Neutrophil (primary cell): ENCODE data around the gene ST7.
"Not testable (repeated sequence)": the region's sequence is repeated elsewhere in the genome, so short reads cannot be mapped to it uniquely, and the experiment has no call there.

Source experiments
- H3K27ac ChIP-seq: fragments of 200-600 bp; sonication (generic); 2 replicates; pipeline ENCODE4 v1.5.1; 2016; ENCODE audit warnings: mild to moderate bottlenecking, moderate library complexity
- H3K27me3 ChIP-seq: fragments of 200-600 bp; sonication (generic); 2 replicates; pipeline ENCODE4 v1.6.0; 2016; ENCODE audit warnings: mild to moderate bottlenecking
- H3K36me3 ChIP-seq: fragments of 200-600 bp; sonication (generic); 2 replicates; pipeline ENCODE4 v1.5.1; 2017
- H3K4me1 ChIP-seq, 2 experiments: fragments of 200-600 bp in 1 of 2; sonication (generic) in 1 of 2; 1 replicate in 1 of 2; 2 replicates in 1 of 2; pipeline versions ENCODE4 v1.5.1 to v1.6.1; 2013 to 2016; ENCODE audit warnings: low read depth in 1 of 2, low read length in 1 of 2, mild to moderate bottlenecking in 1 of 2, moderate library complexity in 1 of 2; ENCODE audit not compliant: control insufficient read depth in 1 of 2, insufficient read depth in 1 of 2
- H3K4me3 ChIP-seq, 2 experiments: fragments of 200-600 bp in 1 of 2; sonication (generic) in 1 of 2; 1 replicate in 1 of 2; 2 replicates in 1 of 2; pipeline ENCODE4 v1.5.1; 2013 to 2016; ENCODE audit warnings: low read depth in 1 of 2, low read length in 1 of 2, mild to moderate bottlenecking in 1 of 2, moderate library complexity in 1 of 2
- H3K9me3 ChIP-seq: fragments of 200-600 bp; sonication (generic); 2 replicates; pipeline ENCODE4 v1.5.1; 2016
- TF ChIP-seq, protein P1 (sequence below): fragments of 200-600 bp; sonication (generic); IDR thresholded peaks from 2 replicates; pipeline ENCODE4 v1.5.1; 2016; ENCODE audit warnings: antibody characterized with exemption

Gene ST7

DNA sequence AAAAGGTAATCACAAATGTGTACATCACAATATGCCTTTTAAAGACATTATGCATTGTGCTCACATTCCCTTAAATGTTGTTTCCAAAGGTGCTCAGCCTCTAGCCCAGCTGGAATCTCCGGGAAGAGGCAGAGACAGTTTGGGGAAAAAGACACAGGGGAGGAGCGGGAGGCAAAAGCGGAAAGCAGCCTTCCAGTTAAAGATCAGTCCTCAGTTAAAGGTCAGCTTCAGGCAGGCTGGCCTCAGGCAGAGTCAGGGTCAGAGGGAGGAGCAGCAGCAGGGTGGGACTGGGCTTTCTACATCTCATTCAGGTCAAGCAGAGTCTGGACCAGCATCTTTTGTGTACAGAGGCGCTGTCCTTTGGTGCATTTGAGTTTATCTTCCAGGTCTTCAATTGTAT lies 18.6 kb downstream of the ST7 start:
- H3K4me1 ChIP-seq, result peaks cover 0 to 13% of the 10 kb centered on the region in 2 experiments
- TF ChIP-seq, protein P1, sequence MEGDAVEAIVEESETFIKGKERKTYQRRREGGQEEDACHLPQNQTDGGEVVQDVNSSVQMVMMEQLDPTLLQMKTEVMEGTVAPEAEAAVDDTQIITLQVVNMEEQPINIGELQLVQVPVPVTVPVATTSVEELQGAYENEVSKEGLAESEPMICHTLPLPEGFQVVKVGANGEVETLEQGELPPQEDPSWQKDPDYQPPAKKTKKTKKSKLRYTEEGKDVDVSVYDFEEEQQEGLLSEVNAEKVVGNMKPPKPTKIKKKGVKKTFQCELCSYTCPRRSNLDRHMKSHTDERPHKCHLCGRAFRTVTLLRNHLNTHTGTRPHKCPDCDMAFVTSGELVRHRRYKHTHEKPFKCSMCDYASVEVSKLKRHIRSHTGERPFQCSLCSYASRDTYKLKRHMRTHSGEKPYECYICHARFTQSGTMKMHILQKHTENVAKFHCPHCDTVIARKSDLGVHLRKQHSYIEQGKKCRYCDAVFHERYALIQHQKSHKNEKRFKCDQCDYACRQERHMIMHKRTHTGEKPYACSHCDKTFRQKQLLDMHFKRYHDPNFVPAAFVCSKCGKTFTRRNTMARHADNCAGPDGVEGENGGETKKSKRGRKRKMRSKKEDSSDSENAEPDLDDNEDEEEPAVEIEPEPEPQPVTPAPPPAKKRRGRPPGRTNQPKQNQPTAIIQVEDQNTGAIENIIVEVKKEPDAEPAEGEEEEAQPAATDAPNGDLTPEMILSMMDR, result no peak
- H3K27ac ChIP-seq, result no peak overlapping the region
- no peaks in the 10 kb centered on the region for H3K9me3 ChIP-seq
- H3K4me3 ChIP-seq, result no peak overlapping the region
- H3K27me3 ChIP-seq, result no peaks in the 10 kb centered on the region
- no peaks in the 10 kb centered on the region for H3K36me3 ChIP-seq

DNA sequence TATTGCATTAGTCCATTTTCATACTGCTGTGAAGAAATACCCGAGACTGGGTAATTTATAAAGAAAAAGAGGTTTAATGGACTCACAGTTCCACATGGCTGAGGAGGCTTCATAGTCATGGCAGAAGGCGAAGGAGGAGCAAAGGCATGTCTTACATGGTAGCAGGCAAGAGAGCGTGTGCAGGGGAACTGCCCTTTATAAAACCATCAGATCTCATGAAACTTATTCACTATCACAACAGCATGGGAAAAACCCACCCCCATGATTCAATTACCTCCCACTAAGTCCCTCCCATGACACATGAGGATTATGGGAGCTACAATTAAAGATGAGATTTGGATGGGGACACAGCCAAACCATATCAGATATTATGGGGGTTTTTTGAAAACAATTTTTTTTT lies 21.7 kb downstream of the ST7 start:
- H3K4me3 ChIP-seq, H3K36me3 ChIP-seq, H3K4me1 ChIP-seq, H3K9me3 ChIP-seq, H3K27me3 ChIP-seq, H3K27ac ChIP-seq: not testable (repeated sequence)

DNA sequence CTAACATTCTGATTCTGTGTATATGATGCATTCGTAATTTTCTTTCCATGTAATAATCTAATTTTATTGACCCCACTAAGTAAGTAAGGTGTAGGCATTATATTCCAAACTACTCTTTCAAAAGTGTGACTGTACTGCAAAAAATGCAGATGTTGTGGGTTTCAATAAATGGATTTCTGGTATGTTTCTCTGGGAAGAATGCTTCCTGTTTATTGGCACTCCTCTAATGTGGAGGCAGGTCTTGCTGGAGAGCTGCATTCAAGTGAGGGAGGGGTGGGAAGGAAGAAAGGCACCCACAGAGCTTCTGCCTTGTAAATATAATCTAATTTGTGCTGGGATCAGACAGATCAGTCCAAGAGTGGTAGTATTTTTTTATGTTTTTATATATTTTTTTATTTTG lies 23.9 kb downstream of the ST7 start:
- TF ChIP-seq, protein P1, result no peak
- no peak overlapping the region for H3K27ac ChIP-seq
- H3K4me1 ChIP-seq, result peaks cover 0 to 4% of the 10 kb centered on the region in 2 experiments
- no peaks in the 10 kb centered on the region for H3K36me3 ChIP-seq
- H3K4me3 ChIP-seq, result no peak overlapping the region
- H3K27me3 ChIP-seq, result no peaks in the 10 kb centered on the region
- H3K9me3 ChIP-seq, result no peaks in the 10 kb centered on the region

DNA sequence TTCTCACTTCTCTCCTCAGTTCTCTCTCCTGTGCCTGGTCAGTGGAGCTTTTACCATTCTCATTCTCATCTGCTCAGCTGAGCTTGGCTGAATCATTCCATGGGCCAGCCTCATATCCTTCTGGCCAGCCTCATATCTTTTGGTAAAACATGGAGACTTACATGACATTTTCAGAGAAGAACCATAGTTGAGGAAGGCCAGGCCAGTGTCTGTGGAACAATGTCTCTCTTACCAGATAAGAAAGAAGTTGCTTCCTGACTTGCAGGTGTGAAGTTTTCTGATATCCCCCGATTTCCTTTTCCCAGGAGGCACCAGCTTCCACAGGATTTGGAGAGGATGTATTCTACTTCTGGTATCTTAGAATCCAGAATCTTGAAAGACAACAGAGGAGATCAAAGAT lies 24.7 kb downstream of the ST7 start:
- no peaks in the 10 kb centered on the region for H3K27me3 ChIP-seq
- H3K9me3 ChIP-seq, result no peaks in the 10 kb centered on the region
- TF ChIP-seq, protein P1, result no peak
- no peak overlapping the region for H3K27ac ChIP-seq
- no peak overlapping the region for H3K4me3 ChIP-seq
- no peaks in the 10 kb centered on the region for H3K36me3 ChIP-seq
- H3K4me1 ChIP-seq, result peaks cover 0 to 4% of the 10 kb centered on the region in 2 experiments

DNA sequence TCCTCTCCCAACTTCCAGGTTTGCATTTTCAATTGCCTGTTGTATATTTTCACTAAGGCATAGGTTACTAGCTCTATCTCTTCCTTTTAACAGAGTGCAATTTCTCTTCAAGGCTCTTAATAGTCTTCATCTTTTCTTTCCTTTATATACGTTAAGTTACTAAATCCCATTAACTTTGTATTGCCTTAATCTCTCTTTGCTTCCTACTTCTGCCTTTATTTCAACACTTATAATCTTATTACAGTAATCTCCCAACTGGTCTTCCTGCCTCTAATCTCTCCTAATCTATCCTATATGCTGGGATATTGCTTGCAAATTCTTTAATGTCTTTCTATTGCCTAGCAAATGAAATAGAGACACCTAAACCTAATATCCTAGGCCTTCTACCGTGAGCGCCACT lies 26.1 kb downstream of the ST7 start:
- TF ChIP-seq, protein P1, result no peak
- Histone ChIP-seq H3K4me3 (no peak overlapping the region), H3K27me3 (no peaks in the 10 kb centered on the region)

DNA sequence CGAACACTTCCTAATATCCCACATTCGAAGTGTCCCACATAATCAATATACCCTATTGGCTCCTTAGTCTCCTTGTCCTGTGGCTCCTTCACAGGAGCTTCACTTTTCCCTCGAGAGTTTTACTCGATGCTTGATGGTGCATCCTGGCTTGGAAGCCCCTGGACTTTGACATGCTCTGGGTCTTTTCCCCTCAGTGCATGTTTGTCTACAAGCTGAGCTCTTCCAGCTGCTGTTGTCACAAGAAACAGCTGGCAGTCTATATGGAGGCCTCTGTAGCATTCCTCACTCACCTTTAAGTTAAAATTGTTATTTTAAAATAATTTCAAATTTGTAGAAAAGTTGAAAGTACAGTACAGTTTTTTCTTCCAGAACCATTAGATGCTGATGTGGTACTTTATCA lies 27.1 kb downstream of the ST7 start:
- TF ChIP-seq, protein P1, result no peak
- Histone ChIP-seq H3K4me3 (no peak overlapping the region), H3K9me3 (no peaks in the 10 kb centered on the region), H3K27me3 (no peaks in the 10 kb centered on the region), H3K27ac (no peak overlapping the region), H3K36me3 (no peaks in the 10 kb centered on the region), H3K4me1 (peaks cover 0 to 4% of the 10 kb centered on the region in 2 experiments)

More for the DNA sequence above, 26.1 kb downstream of the ST7 start:
- Histone ChIP-seq H3K27ac (no peak overlapping the region), H3K9me3 (no peaks in the 10 kb centered on the region), H3K4me1 (peaks cover 0 to 4% of the 10 kb centered on the region in 2 experiments), H3K36me3 (no peaks in the 10 kb centered on the region)
